T-helper 2 cell (primary cell): ENCODE data around the gene EIF1.
"Not testable (repeated sequence)": the region's sequence is repeated elsewhere in the genome, so short reads cannot be mapped to it uniquely, and the experiment has no call there.

ENCODE experiments used
- DNase-seq, 5 experiments: peaks; one replicate each; pipeline versions ENCODE4 v3.0.0 to v3.0.0-alpha.2; 2012 to 2022

Gene EIF1

DNA sequence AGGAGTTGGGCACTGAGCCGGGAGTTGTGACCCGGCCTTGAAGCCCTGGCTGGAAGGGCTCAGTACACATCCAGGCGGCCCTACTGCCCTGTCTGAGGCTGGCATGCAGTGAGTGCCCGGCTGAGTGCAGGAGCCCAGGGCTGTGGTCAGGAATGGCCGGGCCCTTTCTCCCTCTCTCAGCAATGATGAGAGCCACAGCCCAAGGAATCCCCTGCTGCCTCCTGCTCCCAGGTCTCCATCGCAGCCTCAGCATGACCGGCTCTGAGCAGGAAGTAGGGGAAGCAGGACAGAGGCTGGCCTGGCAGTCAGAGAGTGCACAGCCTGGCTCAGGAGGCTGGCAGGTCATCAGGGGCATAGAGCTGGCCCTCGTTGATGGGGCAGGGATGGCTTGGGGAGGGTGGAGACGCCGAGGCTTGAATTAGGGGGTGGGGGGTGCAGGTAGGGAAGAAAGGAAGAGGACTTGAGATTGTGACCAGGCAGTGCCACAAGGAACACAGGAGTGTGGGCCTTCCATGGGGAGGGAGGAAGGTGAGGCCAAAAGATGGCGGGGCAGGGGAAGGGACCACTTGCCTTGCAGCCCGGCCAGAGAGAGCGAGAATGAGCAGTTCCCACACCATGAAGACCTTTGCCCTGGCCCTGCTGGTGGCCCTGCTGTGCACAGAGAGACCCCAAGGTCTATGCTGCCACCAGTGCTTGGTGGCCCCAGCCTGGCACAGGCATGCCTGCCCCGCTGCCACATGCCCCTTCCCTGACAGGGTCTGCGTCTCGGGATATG, 32.2 kb upstream of the EIF1 start:
- no peak for DNase-seq

DNA sequence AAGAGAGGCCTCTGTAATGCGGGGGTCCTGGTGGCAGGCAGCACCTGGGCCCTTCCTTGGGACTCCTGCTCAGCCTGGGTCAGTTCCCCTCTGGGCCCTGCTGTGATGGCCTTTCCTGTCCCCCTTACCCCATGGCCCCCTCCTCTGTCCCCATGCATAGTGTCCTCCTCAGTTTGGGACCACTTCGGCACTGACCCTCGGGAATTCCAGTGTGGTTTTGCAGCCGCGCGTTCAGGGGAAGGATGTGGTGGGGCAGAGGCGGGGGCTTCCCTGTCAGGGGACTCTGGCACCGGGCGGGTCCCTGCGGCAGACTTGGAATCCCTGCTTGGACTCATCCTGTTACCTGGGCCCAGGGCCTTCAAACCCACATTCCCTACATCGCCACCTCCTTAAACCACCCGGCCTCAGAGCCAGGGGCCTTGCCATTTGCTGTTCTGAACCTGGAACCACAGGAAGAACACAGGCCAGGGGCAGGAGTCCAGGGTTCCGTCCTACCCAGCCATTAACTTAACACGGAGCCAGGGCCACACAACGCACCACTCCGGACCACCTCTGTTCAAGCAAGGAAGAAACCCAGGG, 31.4 kb upstream of the EIF1 start:
- no peak for DNase-seq

DNA sequence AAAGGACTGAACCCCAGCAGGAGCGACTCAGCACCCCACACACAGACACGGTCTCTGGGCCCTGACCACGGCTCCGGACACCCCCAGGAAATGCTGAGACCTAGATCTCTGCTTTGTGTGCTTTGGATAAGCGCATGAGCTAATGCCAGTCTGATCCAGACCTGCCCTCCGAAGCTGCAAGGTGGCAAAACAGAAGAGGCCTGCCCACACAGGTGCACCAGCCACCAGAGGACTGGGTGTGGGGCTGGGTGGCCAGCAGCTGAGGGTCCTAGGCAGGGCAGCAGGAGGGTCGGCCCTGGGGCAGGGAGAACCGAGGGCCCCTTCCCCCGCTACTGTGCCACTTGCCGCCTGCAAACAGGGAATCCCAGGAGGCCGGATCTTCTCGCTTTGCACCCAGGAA, 30.7 kb upstream of the EIF1 start:
- DNase-seq: no peak

DNA sequence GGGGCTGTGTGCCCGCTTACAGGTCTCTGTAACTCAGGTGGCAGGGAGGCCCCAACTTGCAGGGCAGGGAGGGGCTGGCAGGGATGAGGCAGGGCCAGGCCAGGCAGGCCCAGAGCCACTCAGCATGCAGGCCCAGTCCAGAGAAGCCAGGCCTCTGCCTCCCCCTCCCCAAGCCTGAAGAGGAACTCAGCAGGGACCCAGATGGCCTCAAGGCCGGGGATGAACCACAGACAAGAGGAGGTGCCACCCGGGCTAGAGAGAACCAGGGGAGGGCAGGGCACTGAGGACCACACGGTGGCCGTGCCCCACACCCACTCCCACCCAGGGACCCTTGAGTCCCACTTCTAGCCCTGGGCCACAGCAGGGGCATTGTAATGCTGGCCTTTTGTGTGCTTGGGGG, 29.8 kb upstream of the EIF1 start:
- DNase-seq: no peak

DNA sequence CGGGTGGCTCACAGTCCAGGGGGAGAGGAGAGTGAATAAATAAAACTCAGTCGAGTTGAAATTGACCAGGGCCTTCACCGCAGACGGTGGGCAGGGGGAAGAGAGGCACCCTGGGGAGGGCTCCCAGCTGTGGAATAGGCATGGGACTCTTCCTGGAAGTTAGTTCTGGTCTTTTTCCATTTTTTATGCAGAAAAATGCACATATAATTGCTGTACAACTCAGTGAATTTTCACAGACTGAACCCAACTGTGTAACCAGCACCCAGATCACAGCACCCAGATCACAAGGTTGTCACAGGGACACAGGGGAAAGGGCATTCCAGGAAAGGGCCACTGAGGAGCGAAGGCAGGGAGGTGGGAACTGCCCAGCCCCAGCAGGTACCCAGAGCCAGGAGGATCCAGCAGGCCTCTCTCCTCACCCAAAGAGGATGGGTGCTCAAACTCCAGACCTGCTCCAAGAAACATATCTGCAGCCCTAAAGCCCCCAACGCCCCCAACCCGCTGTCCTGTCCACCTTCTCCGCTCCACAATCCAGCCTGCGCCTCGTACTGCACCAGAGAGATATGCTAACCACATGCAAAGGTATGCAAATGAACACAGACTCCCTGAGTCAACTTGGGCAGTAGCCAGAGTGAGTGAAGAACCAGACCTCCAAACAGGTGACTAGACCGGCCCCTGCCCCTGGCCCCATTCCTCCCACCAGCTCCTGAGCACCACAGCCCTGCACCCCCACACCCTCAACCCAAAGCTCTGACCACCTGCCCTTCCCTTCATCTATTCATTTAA, 29.1 kb upstream of the EIF1 start:
- no peak for DNase-seq

DNA sequence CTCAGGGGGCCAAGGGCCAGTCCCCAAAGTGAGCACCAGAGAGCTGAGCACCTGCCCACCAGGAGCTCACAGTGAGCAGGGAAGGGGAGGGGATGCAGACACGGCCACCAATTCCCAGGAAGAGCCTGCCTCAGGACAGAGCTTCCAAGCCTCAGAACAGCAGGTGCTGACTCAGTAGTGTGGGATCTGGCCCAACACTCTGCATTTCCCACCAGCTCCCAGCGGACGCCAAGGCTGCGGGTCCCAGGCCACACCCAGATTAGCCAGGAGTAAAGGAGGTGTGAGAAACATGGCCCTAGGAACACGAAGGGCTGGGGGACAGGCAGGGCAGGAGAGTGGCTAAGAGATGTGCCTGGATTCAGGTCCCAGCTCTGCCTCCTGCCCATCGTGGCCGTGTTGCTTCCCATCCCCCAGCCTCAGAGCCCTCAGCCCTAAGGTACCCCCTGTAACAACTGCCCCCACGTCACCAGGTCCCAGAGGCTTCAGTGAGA, 28.4 kb upstream of the EIF1 start:
- no peak for DNase-seq

DNA sequence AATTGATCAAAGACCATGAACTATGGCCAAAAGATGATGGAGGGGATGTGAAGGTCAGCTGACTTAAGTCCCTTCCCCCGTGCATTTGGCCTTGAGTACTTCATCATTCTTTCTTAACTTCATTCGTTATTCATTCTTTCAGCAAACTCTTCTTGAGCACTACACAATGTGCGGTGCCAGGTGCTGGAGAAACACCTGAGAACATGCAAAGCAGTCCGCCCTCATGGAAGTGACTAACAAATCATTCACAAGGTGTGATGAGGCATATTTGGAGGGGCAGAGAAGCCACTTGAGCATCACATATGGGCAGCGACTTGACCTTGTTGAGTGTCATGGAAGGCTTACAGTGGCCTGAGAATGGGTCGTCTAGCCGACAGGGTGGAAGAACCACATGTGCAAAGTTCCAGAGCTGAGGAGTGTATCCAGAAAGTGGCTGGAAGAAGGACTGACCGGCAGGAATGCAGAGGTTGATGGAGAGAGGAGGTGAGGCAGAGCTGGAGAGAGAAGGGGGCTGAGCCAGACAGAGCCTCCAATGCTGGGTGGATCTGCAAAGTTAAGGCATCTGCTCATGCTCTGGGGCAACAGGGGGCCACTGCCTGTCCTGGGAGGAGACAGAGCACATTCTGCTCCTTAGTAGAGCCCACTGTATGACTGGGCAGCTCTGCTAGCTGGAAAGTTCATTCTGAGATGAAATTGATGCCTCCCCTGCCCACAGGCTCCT, 25.1 kb upstream of the EIF1 start:
- no peak for DNase-seq

DNA sequence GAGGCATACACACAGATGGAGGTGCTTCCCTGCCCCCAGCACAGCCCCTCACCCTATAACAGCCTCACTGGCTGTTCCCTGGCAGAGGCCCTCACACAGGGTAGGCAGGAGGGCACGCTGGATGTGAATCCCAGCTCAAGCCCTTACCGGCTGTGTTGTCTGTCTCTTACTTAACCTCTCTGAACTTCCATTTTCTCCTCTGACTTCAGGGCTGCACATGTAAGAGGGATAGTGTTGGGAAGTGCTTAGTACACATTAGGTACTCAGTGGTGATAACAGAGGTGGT, 24.6 kb upstream of the EIF1 start:
- no peak for DNase-seq

DNA sequence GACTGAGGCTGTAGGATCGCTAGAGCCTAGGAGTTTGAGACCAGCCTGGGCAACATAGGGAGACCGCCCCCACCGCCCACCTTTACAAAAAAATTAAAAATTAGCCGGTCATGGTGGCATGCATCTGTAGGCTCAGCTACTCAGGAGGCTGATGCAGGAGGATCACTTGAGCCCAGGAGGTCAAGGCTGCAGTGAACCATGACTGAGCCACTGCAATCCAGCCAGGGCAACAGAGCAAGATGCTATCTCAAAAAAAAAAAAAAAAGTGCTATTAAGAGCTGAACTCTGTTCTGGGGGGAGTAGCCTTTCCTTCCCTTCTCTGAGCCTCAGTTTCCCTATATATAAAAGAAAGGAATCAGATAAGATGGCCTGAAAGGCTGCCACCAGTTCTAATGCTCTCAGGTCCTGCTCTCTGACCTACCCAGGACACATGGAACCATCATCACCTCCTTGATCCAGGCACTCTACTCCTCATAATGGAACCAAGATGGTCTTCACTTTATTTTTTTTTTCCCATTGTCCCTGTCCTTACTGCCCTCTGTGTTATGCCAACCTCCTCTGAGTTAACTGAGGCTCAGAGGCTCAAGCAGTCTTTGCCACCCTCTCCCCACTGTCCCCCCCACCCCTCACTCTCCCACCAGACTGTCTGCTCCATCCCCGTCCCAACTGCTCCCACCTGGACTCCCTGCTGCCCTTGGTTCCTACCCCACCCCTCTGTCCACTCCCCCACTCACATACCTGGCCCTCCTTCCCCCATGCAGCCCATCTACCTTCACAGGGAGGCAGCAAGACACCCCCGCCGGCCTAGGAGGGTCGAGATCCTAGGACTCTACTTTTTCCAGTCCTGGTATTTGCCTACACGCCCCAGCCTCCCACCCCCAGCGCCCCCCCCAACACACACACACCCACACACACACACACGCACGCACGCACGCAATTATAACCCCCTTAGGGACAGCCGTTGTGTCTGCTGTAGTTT, 23.8 kb upstream of the EIF1 start:
- no peak for DNase-seq

DNA sequence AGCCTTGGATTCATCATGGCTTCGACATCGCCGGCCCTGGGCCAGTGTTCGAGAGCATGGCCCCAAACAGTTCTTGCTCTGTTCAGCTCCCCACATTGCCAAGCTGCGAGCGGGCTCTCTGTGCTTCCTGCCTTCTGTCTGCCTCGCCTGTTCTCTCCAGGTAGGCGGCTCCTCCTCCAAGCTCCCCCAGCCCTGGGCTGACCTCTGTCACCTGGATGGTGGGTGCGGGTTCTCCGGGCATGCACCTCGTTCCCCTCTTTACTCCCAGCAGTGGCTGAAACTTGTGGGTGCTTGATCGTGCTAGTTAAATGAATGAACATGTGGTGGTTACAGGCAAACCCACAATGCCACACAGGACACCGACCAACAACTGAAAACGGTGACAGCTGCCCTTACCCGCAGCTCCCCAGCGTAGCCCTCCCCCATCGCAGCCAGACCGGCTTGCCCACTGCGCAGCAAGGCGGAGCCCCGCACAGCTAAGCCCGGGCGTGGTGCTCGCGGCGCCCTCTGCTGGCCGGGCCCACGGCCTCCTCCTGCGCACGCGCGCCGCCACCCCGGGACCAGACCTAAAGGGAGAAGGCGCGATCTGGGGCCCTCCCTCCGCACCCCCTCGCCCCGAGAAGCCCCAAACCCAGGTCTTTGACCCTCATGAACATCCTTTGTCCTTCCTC, 23.0 kb upstream of the EIF1 start:
- peak; percentile 82 to 88 (median 84) for DNase-seq

DNA sequence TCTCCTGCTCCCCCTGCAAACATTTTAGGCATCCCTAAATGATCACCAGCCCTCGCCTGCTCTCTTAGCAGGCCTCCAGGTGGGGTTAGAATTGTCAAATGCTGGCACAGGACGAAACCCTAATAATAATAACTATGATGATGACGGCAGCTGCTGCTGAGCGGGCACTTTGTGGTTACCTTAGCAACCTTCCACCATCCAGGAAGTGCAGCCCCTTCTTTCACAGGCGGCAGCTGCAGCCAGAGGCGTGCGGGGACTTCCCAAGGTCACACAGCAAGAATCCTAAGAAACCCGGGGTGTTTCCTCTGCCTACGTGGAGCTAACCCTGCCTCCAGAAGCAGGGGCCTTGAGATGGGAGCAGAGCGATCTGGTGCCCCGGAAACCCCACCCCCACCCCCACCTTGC, 22.4 kb upstream of the EIF1 start:
- peak; percentile 53 to 79 (median 63) for DNase-seq

DNA sequence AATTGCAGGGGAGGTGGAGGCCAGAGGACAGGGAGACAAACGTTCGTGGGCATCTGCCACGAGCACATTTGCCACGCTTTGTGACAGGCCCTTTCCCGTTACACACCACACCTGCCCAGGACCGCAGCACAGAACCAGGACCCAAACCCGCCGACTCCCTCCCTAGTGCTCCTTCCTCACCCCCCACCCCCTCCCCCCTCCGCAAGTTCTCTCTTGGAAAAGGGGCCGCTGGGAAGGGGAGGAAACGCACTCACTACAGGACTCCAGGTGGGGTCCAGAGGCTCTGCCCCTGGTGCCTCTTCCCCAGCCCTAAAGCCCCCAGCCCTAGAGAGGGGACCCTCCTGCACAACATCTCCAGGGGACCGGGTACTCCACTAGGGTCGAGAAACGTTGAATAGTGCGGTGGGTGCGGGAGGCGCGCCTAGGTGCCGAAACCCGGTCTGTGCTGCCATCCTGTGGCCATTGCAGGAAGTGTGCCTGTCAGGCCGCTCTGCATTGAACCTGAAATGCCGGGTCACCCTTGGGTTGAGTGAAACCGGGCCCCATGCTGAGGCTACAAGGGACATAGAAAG, 21.9 kb upstream of the EIF1 start:
- peak; percentile 69 to 86 (median 80) for DNase-seq

DNA sequence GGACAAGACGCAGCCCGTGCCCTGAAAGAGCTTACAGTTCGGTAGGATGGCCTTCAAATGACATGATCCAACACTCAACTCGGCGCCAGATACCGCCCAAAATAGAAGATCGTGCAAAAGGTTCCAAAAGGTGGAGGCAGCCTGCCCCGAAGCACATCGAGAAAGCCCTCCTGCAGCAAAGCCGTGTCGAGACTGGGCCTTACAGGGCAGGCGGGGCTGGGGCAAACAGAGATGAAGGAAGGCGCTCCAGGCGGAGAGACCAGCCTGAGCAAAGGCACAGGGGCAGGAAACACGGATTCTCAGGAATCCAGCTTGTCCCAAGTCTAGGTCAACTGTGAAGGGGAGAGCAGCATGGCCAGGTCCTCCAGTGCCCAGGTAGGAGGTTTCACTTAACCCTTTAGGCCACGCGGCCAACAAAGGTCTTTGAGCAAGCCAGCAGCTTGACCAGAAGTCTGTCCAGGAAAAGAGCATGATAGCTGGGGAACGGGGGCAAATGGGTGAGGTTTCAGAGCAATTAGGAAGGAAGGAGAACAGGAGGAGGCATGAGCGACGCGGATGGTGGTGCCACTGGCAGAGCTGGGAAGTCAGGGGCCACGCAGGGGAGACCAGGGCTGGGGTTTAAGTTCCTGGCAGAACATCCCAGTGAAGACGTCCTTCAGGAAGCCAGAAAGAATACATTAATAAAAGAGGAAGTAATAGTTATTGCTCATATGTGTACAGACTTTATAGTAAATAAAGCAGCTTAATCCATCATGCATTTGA, 21.2 kb upstream of the EIF1 start:
- DNase-seq: no peak

DNA sequence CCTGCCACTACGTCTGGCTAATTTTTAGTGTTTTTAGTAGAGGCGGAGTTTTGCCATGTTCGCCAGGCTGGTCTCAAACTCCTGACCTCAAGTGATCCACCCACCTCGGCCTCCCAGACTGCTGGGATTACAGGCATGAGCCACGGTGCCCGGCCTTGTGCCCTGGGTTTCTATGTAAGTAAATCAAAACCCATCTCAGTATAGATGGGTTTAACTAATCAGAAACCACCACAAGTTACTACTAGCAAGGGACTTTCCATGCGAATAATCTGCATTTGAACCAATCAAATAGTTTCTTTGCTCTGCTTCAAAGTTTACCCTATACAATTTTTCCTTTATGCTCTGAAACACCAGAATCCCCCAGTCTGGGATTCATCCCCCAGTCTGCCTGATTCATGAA, 16.5 kb upstream of the EIF1 start:
- DNase-seq: no peak

DNA sequence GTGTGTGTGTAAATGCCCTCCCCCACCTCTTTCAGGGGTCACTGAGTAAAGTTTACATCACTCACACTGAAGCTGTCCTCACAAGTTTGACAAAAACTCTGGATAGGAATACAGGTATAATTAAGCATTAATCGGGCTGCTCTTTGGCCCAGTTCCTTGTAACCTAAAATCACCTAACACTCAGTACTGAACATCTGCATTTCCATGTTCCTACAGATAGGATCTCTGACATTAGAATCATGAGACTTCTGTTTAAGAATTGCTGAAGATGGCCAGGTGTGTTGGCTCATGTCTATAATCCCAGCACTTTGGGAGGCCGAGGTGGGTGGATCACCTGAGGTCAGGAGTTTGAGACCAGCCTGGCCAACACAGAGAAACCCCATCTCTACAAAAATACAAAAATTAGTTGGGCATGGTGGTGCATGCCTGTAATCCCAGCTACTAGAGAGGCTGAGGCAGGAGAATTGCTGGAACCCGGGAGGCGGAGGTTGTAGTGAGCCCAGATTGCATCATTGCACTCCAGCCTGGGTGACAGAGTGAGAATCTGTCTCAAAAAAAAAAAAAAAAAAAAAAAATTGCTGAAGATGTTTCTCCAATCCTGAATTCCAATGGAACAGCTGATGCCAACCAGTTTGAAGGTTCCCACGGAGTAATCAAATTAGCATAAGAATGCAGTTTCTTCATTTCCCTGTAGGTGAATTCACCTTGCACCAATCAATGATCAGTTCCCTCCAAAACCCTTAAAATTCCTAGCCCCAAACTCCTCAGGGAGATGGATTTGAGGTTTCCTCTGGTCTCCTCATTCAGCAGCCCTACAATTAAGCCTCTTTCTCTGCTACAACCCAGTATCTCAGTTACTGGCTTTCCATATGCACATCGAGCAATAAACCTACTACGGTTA, 13.3 kb upstream of the EIF1 start:
- DNase-seq: not testable (repeated sequence)

DNA sequence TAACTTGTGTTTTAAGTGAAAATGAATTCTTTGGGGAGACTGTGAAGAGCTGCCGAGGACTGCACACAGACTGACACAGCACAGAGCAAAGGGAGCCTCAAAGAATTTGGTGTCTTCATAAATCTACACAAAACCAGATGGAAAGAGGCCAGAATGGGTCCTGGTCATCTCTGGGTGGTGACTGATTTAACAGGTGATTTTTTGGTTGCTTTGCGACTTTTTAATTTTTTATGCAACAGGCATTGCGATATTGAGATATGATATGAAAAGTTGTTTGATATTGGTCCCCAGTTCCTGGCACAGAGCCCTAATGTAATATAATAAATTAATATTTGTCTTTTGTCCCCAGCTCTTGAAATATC, 12.6 kb upstream of the EIF1 start:
- no peak for DNase-seq

DNA sequence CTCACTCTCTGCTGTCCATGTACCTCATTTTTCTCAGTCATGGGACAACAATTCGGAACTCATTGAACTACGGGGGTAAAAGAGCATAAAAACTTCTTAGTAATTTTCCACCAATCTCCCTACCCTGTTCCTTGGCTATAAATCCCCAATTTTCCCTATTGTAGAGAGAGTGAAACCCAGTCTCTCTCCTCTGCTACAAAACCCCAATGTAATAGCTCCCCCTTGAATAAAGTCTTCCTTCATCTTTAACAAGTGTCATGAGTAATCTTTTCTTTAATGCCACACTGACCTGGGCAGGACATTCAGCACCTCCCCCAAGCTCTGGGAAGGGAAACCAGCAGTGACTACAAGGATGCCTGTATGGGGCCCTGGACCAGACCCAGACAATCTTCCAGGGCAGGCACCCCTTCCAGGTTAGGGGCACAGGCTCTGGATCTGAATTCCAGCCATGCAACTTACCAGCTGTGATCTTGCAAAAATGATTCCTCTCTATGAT, 10.2 kb upstream of the EIF1 start:
- DNase-seq: no peak

DNA sequence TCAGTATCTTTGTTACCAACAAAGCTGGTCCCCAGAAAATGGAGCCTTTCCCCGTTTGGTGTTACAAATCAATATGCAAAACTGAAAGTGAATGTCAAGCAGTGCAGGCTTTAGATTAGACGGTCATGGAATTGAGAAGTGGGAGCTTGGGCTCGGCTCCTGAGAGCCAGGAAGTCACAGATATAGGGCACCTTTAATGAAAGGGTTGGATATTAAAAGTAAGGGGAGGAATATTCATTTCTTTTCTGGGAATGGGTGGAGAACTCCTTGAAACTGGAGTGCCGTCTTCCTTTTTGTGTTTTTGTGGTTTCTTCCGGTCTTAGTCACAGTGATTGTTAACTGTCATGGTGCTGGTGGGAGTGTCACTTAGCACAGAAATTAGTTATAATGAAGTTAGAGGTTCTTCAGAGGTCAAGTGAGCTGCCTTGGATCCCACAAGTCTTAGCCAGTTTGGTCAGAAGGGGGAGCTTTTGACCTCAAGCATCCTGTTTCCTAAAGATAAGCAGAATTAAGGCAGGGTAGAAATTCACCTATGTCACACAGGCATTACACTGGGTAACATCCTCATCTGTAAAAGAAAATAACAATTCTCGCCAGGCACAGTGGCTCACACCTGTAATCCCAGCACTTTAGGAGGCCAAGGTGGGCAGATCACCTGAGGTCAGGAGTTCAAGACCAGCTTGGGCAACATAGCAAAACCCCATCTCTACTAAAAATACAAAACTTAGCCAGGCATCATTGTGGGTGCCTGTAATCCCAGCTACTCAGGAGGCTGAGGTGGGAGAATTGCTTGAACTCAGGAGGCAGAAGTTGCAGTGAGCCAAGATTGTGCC, 9.6 kb upstream of the EIF1 start:
- peak in 3 of 5 experiments; percentile 38 to 97 (median 64) for DNase-seq
